ENCODE measurements around the gene PTTG1IP2.

The PTTG1IP2 gene

DNA sequence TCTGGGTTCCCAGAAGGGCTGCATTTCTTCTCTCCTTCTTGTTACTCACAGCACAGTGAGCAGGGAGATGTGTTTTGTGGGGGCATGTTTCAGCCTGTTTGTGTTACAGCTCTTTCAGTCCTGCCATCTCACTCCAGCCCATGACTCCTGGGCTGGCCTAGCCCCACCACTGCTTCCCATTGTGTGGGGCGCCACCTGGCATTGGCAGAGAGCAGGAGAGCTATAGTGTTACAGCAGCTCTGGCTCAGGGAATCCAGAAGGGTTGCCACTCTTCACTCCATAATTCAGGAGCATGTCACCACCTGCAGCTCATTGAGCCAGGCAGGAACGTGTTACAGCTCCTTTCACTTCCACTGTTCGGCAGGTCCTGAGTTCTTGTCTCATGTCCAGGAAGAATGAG lies 36.2 kb upstream of the PTTG1IP2 start:
- TF ChIP-seq, protein P1, sequence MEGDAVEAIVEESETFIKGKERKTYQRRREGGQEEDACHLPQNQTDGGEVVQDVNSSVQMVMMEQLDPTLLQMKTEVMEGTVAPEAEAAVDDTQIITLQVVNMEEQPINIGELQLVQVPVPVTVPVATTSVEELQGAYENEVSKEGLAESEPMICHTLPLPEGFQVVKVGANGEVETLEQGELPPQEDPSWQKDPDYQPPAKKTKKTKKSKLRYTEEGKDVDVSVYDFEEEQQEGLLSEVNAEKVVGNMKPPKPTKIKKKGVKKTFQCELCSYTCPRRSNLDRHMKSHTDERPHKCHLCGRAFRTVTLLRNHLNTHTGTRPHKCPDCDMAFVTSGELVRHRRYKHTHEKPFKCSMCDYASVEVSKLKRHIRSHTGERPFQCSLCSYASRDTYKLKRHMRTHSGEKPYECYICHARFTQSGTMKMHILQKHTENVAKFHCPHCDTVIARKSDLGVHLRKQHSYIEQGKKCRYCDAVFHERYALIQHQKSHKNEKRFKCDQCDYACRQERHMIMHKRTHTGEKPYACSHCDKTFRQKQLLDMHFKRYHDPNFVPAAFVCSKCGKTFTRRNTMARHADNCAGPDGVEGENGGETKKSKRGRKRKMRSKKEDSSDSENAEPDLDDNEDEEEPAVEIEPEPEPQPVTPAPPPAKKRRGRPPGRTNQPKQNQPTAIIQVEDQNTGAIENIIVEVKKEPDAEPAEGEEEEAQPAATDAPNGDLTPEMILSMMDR (IDR thresholded peaks at IDR 0.05; ENCODE audit: borderline replicate concordance, control extremely low read depth, extremely low read depth, insufficient read depth, missing control alignments) = no peak
- DNase-seq (ENCODE audit: low spot score) = no peak
- in situ Hi-C loops (cut with MboI; ENCODE audit: low sequenced_read_pairs, unreplicated experiment) = no loop called here

DNA sequence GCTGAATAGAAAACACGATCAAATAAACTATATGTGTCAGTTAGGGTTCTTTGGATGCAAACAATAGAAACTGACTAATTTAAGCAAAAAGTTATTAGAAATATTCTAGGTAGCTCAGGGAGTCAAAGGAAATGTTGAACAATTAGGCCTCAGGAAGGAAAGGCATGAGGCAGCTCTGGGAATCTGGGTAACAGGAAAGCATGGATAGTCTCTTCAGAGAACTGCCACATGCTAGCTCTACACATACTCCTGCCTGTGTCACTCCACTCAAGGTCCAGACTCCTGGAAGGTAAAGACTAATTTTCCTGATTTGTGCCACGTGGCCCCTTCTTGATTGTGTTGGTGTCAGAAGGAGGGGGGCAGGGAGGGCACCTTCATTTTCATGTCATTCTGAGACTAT lies 23.8 kb upstream of the PTTG1IP2 start:
- no peak for DNase-seq (ENCODE audit: low spot score)
- in situ Hi-C loops (cut with MboI; ENCODE audit: low sequenced_read_pairs, unreplicated experiment) = no loop called here

DNA sequence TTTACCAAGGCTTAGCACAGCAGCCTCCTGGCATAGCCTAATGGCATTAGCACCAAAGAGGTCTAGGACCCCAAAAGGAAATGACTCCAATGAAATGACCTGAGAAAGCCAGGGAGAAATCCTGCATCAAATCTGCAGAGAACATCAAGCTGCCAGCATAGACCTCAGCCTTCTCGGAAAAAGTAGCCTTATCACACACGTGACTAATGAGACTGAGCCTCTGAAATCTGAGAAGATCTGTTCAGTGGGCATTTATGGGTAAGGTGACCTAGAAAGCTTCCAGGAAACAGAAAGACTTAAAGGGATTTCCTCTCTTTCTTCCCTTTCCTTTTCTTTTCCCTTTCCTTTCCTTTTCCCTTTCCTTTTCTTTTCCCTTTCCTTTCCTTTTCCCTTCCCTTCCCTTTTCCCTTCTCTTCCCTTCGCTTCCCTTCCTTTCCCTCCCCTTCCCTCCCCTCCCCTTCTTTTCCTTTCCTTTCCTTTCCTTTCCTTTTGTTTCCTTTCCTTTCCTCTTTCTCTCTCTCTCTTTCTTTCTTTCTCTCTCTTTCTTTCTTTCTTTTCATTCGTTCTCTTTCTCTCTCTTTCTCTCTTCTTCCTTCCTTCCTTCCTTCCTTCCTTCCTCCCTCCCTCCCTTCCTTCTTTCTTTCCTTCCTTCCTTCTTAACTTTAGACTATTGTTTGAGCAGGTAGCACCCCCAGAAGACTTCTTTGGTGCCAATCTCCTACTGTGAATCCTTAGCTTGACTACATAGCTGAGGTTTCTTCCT lies 23.1 kb upstream of the PTTG1IP2 start:
- in situ Hi-C loops (cut with MboI; ENCODE audit: low sequenced_read_pairs, unreplicated experiment) = no loop called here
- TF ChIP-seq, protein P1 (IDR thresholded peaks at IDR 0.05; ENCODE audit: borderline replicate concordance, control extremely low read depth, extremely low read depth, insufficient read depth, missing control alignments) = no peak
- DNase-seq (ENCODE audit: low spot score) = no peak

More for the DNA sequence above, 23.8 kb upstream of the PTTG1IP2 start:
- TF ChIP-seq, protein P1 (IDR thresholded peaks at IDR 0.05; ENCODE audit: borderline replicate concordance, control extremely low read depth, extremely low read depth, insufficient read depth, missing control alignments) = no peak

DNA sequence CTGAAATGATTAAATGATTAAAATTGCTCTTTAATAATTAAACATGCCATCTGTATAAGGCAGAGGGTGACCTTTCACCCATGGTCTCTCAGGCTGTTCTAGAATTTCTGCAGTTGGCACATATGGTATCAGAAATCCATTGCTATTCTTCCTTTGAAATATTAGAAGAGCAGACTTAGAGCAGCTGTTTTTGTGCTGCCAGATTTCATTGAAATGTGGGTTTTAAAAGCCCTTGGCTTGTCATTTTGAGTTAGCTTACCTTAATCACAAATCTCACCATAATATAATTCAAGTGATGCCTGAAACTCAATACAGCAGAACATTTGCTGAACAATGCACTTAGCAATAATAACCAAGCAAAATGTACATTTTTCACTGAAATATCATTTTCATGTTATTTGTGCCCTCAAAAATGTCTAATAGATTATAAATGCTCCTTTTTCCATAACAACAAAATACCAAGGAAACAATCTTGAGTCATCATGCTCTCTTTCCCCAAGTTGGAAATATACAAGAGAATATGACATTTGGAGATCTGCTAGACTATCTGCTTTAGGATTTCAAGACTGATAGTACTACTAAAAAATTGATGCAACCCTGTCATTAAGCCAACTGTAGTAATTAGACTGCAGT lies 16.1 kb upstream of the PTTG1IP2 start:
- TF ChIP-seq, protein P1 (IDR thresholded peaks at IDR 0.05; ENCODE audit: borderline replicate concordance, control extremely low read depth, extremely low read depth, insufficient read depth, missing control alignments) = no peak
- no peak for DNase-seq (ENCODE audit: low spot score)
- in situ Hi-C loops (cut with MboI; ENCODE audit: low sequenced_read_pairs, unreplicated experiment) = loop anchor here (25.0 kb wide), 2 partner anchors 184 to 584 kb away; no protein-coding TSS in a partner anchor

DNA sequence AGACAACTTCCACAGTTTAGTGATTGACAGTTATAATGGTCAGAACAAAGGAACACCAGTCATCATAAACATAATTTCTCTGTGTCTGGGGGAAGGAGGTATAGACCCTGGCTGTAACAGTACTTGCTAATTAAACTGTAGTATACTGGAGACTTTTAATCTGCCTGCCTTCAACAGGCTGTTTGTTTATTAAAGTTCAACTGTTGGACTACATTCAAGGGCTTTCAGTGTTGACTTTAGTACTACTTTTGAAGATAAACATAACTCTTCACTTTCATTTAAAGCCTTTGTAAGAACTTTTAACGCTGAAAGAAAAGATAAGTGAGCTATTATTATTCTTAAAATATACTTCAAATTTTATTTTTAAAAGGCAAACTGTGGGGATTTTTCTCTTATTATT lies 15.5 kb upstream of the PTTG1IP2 start:
- in situ Hi-C loops (cut with MboI; ENCODE audit: low sequenced_read_pairs, unreplicated experiment) = loop anchor here (25.0 kb wide), 2 partner anchors 183 to 583 kb away; no protein-coding TSS in a partner anchor
- TF ChIP-seq, protein P1 (IDR thresholded peaks at IDR 0.05; ENCODE audit: borderline replicate concordance, control extremely low read depth, extremely low read depth, insufficient read depth, missing control alignments) = no peak
- DNase-seq (ENCODE audit: low spot score) = no peak

DNA sequence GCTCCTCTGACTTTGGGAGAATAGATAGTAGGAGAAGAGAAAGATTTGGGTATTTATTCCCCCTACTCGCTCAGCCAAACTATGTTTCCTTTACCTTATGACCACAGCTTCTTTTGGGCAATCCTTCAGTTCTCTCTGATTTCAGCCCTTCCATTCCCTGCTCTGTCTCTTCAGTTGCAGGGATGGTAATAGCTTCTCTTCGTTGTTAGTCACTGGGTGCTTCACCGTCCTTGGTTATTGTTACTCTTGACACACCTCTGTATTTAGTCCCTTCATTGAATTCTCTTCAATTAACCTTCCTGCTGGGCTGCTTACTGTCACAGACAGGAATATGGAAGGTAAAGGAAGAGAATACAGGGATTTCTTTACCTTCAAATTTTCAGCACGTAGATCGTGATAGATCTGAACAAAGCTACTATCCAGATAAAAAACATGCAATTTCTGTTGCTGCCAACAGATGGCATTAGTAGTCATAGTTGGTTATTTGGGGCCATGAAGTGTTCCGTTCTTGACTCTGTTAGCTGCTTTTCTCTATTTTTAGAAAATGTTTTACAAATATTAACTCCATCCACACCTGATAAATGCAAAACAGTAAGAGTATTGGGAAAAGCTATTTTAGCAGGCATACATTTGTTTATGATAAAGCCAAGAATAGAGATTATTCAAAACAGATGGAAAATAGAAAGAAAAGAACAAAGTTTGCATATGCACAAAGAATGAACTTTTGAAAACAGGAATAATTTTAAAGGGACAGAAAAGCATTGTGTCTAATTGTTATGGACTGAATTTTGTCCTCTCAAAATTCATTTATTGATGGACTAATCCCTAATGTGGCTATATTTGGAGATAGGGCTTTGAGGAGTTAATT lies 14.0 kb upstream of the PTTG1IP2 start:
- peak; percentile 59 for DNase-seq (ENCODE audit: low spot score)
- in situ Hi-C loops (cut with MboI; ENCODE audit: low sequenced_read_pairs, unreplicated experiment) = loop anchor here (25.0 kb wide), 2 partner anchors 182 to 582 kb away; no protein-coding TSS in a partner anchor
- TF ChIP-seq, protein P1 (IDR thresholded peaks at IDR 0.05; ENCODE audit: borderline replicate concordance, control extremely low read depth, extremely low read depth, insufficient read depth, missing control alignments) = peak; percentile 46
